Mesenteric fat pad (tissue), 1 donor: Measurements from ENCODE around the gene CENPVL3. TPM values are rescaled to one million over a fixed set of nuclear protein-coding genes. Genes with fewer than 3 reads are reported as not detected.
"Not testable (repeated sequence)": the region's sequence is repeated elsewhere in the genome, so short reads cannot be mapped to it uniquely, and the experiment has no call there.

Source experiments
- DNase-seq: peaks from one replicate; pipeline ENCODE4 v3.0.0-alpha.2; 2020; ENCODE audit warnings: low spot score
- long read RNA-seq: library from polyadenylated mRNA; unstranded; transcript quantifications from one replicate; pipeline ENCODE4 v2.0.0, GENCODE V29; 2020
- total RNA-seq: library from RNA; stranded (reverse); fragmentation: NEBNext Ultra II Directional; extraction: Animal tissue kit (Norgen Biotek cat#: 25700); gene quantifications from one replicate; pipeline ENCODE4 v1.2.1, GENCODE V29; 2021
- donor health status: DM: yes; HTN: yes; CAD: no.

Gene CENPVL3
- not detected for total RNA-seq
- long read RNA-seq = 0 reads

DNA sequence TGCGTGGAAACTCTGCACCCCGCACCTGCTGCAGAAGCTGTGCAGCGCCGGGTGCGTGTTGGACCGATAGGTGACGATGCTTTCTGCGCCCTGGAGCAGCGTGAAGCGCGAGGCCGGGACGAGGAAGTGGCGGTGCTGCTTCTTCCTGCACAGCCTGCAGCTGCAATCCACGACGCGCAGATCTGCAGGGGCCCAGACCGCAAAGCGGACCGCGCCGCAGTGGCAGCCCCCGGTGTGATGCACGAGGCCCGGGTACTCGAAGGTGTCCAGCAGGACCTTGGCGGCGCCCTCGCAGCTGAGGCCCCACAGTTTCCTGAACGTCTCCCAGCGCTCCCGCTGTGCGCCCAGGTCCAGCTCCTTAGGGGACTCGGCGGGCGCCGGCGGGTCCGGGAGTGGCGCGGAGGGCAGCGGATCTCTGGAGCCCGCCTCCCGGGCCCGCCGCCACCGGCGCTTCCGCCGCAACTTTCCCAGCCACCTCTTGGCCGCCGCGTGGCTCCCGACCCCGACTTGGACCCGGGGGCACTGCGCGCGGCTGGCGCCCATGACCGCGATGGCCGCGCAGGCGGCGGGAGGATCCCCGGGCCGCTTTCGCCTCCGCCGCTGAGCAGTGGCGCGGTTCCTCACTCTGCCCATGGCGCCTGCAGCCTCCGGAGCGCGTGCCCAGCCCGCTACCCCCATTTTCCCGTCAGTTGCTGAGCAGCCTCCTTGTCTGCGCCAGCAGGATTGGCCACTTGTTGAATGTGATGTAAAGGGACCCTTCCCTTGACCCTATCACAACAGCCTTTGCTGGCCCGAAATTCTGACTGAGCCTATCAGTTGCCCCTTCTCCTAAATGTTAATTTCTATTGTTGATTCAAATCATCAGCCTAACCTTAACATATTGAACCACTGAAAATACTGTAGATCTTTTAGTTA is at the start of gene CENPVL3:
Gene CENPVL3 (minus strand): TSS at position 672 of the 915 bp plus-strand sequence. CDS start 39 bp downstream, at position 633.
- not testable (repeated sequence) for DNase-seq

DNA sequence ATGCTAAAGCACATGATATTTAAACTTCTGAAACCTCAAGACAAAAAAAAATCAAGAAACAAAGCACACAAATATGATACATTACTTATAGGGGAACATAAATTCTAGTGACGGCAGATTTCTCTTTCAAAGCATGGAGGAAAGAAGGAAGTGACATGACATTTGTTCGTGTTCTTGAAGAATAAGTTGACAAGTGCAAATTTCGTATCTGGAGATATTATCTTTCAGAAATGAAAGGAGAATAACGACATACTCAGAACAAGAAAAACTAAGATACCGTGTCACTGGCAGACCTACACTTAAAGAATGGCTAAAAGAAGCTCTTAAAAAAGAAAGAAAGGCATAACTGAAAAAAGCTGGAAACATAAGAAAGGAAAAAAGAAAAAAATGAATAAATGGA is 47.3 kb upstream of the CENPVL3 start:
- no peak for DNase-seq

DNA sequence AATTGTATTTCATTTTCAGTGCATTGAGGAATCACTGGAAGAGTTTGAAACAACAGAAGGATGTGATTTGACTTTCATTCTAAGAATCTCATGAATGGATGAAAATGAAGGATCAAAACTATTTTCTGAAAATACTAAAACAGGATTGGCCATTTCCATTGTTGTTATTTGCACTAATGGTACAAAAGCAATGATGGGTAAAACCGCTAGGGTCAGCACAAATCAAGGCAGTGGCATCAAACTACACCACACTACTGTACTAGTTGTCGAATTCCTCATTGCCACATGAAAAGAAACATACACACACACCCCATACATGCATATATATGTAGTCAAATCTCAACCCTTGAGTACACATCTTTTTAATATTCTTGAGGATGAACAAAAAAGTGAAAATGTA is 24.7 kb upstream of the CENPVL3 start:
- DNase-seq = no peak

DNA sequence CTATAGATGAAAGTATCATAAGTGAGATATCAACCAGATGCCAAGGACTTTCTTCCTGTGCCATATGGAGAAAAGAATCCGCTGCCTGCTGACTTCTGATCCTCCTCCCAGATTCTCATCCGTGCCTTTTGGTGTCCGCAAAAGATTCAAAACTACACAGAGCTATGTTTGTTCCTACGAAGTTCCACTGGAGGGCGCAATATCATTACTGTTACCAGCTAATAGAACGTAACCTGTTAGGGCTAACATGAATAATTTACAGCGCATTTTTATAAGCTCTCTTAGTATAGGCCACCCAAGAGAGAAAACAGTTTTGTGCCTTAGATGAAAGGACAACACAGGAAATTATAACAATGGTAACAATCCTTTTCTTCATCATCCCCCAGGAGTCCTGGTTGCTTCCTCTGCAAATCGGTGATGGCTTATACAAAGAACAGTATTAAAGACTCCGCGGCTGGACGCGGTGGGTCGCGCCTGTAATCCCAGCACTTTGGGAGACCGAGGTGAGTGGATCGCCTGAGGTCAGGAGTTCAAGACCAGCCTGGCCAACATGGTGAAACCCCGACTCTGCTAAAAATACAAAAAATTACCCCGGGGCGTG is 22.8 kb upstream of the CENPVL3 start:
- DNase-seq = no peak

DNA sequence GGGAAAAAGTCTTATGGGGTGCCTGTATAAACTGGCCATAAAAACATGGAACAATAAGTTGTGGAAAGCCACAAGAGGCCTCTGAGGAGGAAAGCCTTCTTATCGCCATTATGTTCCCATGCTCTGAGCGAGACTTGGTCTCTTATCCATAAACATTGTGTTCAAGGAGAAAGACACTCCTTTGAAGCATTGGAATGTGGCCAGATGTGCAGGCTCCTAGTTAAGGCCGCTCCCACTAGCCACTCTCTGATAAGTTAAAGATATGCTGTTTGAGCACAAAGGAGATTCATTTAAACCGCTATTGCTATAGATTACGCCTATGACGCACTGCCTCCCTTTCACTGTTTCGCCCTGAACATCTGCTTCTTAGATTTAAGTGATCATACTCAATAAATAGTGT is 17.8 kb upstream of the CENPVL3 start:
- DNase-seq = not testable (repeated sequence)

DNA sequence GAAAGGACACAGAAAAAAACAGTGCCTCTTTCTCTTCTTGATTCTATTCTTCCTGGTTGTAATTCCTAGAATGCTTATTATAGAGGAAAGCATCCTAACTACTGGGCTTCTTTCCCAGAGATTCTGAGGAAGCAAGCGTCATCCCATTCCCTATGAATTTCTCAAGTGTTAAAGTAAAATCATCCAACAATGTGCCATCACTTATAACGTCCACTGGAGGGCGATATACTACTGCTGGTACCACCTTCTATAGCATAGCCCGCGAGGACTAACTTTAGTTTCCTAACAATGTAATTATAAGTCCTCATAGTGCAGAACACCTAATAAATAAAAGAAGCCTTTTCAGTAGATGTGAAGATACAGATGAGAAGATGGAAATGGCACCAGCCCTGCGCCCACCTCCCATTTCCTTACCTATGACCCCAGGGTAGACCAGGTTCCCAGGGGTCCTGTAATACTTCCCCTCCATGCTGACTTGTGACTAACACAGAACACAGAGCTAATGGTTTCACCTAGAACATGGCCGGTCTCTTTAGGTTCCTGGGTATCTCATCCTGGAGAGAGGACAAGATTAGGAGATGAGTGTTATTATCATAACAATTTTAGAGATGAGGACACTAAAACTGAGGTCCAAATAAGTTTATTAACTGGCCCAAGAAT is 4.2 kb downstream of the CENPVL3 start:
- DNase-seq = no peak

DNA sequence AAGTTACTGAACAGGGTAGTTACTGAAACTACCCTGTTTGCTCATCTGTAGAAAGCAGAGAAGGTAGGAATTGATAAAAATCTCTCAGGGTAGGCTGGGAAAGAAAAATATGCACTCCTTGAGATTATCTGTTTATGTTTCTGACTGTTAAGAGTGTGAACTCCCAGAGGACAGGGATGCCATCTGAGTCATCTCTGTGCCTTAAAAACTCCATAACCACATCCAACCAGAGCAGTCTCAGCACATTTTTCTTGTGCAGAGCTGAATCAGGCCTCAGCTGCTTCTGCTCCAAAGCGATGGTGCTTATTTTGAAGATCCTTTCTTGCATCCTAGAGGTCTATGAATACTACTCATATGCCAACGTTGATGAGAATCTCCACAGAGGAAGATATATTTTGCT is 9.9 kb downstream of the CENPVL3 start:
- DNase-seq = no peak

DNA sequence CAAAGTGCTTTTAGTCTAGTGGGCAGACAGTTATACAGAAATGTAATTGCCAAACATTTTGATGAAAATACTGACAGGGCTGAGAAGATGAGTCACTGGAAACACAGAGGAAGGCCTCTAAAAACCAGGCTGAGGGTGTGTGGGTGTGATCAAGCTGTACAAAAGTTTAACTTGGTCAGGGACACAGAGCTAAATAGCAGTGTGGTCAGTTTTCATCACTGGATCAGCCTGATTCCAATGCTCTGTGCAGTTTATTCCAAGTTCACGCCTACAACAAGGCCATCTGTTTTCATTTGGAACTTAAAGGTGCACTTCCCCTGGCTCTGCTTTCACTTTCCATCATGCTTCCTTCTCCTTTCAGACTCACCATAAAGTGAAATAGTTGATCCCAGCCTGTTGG is 10.6 kb downstream of the CENPVL3 start:
- DNase-seq = no peak

DNA sequence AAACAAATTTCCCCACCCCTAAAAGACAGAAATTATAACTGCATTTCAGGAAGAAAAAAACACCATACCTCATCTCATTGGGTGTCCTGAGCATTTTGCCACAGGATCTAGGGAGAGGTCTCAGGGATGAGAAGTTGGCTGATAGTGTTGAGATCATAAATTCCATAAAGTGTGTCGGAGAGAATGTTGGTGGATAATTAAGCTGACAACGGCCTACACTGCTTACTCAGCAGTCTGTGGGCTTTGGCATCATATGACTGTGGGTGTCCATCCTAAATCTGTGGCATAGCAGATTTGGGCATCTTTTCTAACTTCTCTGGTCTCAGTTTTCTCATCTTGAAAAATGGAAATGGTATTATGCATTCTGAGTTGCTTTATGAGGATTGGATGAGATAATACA is 12.3 kb downstream of the CENPVL3 start:
- DNase-seq = no peak

DNA sequence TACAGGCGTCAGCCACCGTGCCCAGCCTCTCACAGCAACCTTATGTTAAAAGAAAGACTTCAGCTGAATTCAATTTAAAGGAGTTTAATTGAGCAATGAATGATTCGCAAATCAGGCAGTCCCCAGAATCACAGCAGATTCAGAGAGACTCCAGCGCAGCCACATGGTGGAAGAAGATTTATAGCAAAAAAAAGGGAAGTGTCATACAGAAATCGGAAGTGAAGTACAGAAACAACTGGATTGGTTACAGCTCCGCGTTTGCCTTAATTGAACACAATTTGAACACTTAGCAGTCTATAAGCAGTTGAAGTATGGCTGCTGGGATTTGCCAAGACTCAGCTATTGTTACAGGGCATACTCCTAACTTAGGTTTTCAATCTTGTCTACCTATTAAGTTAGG is 19.8 kb downstream of the CENPVL3 start:
- no peak for DNase-seq

DNA sequence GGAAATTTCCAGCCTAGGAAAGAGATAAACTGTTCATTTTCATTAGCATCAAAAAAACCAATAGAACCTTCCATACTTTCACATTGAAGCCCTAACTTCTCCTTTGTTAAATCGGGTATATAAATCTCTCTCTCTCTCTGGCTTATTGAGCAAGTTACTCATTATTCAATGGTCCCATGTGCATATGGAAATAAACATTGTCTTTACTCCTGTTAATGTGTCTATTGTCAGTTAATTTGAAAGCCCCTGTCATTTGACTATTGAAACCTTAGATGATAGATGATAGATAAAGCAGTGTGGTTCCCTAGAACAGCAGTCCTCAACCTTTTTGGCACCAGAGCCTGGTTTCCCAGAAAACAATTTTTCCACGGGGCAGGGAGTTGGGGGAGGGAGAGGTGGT is 46.8 kb downstream of the CENPVL3 start:
- no peak for DNase-seq

DNA sequence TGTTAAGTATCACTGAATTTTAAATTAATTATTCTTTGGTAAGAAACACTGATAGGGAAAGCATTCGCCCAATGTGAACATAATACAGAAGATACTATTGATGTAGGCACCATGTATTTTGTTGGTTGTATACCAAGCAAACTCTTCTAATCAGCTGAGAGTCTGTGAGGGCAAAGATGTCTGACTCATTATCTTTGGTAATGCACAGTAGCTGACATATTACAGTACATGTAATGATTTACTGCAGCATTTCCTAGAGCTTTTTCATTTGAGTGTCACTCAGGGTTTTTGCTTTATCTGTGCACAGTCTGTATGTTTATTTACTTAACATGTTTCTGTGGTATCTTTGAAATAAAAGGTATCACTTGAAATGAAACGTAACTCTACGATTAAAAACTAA is 49.2 kb downstream of the CENPVL3 start:
- no peak for DNase-seq

DNA sequence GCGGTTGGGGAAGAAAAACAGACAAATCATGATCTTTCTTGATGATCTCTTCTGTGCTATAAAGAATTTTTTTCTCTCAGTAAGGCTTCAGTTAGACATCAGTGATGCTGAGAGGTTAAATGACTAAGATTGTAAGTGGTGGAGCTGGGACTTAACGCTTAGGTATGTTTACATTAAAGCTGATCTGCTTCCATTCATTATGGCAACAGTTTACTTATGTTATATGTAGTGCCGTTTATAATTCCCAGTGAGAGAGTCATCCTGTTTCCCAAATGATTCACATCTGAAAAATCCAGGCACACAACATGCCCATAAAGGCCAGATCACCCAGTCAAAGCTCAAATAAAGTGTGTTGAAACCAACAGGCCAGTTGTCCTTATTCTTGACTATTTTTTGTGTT is 50.1 kb downstream of the CENPVL3 start:
- no peak for DNase-seq

Other genes starting within 250 kb of the CENPVL3 start
- 0.58 TPM for gene NUDT11, start 122.3 kb downstream of the CENPVL3 start, total RNA-seq
- not detected for gene CENPVL2, start 63.9 kb upstream of the CENPVL3 start, total RNA-seq
- gene CENPVL1, start 91.6 kb upstream of the CENPVL3 start, total RNA-seq = not detected
- gene GSPT2, start 124.5 kb upstream of the CENPVL3 start, total RNA-seq = 7.3 TPM